ENCODE measurements around the gene SHC1. TPM values are rescaled to one million over a fixed set of nuclear protein-coding genes. Genes with fewer than 3 reads are reported as not detected.

The SHC1 gene
- polyA plus RNA-seq, 1 of the 3 experiments (the other 2 are of a cell fraction) = 338 TPM

DNA sequence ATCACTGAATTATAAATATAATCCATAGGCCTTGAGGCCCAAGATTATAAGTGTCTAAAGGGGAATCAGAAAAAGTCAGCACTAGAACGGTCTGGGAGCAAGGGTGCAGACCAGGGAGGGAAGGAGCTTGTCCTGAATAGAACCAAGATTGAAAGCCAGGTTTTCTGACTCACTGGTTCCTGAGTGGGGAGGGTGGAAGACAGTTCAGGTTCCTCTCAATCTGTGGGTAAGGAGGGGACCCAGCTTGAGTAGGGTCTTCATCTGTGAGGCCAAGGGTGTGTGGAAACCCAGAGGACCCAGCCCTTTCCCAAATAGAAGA is 23.7 kb upstream of the SHC1 start:
- H3F3A ChIP-seq (replicated peaks; ENCODE audit: insufficient read depth) = peaks cover 8% of the 10 kb centered on the region
- H2AFZ ChIP-seq (ENCODE audit: low read depth) = no peak overlapping the region
- DNase-seq = no peak
- H3K27ac ChIP-seq (ENCODE audit: low read depth in 2 of 2, low read length in 1 of 2) = no peak overlapping the region; a peak in 1 of 4 replicates
- H4K20me1 ChIP-seq (ENCODE audit: insufficient read depth) = no peaks in the 10 kb centered on the region
- H3K9me3 ChIP-seq = no peaks in the 10 kb centered on the region
- ChIA-PET CTCF (interaction anchor here (0.5 to 14.0 kb wide), 13 partner anchors 10 to 179 kb away, joined by 3 to 640 read pairs (median 4); partner anchors contain the start of genes ADAM15, CKS1B, FLAD1 and KRTCAP2), POLR2A (interaction anchor here (0.6 to 3.9 kb wide), 8 partner anchors 11 to 156 kb away, joined by 3 to 22 read pairs (median 8); partner anchors contain the start of genes CKS1B, FLAD1, PBXIP1 and SHC1)
- H3K9ac ChIP-seq = no peak overlapping the region
- no peaks in the 10 kb centered on the region for H3K9me2 ChIP-seq
- no peaks in the 10 kb centered on the region for H3K79me2 ChIP-seq (ENCODE audit: insufficient read depth)
- TF ChIP-seq RAD21 (IDR thresholded peaks at IDR 0.05; ENCODE audit: low read length) = no peak
- TF ChIP-seq MXI1 (IDR thresholded peaks at IDR 0.05; ENCODE audit: low read depth, low read length) = no peak
- TF ChIP-seq, protein P1, sequence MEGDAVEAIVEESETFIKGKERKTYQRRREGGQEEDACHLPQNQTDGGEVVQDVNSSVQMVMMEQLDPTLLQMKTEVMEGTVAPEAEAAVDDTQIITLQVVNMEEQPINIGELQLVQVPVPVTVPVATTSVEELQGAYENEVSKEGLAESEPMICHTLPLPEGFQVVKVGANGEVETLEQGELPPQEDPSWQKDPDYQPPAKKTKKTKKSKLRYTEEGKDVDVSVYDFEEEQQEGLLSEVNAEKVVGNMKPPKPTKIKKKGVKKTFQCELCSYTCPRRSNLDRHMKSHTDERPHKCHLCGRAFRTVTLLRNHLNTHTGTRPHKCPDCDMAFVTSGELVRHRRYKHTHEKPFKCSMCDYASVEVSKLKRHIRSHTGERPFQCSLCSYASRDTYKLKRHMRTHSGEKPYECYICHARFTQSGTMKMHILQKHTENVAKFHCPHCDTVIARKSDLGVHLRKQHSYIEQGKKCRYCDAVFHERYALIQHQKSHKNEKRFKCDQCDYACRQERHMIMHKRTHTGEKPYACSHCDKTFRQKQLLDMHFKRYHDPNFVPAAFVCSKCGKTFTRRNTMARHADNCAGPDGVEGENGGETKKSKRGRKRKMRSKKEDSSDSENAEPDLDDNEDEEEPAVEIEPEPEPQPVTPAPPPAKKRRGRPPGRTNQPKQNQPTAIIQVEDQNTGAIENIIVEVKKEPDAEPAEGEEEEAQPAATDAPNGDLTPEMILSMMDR (IDR thresholded peaks at IDR 0.05) = no peak
- no peak for TF ChIP-seq SMC3 (IDR thresholded peaks at IDR 0.05; ENCODE audit: low read depth, low read length)
- no peak for TF ChIP-seq TAF1 (IDR thresholded peaks at IDR 0.05; ENCODE audit: borderline replicate concordance, low read depth, low read length)
- no peak for TF ChIP-seq NFIC (IDR thresholded peaks at IDR 0.05; ENCODE audit: borderline replicate concordance)
- TF ChIP-seq, protein P2, sequence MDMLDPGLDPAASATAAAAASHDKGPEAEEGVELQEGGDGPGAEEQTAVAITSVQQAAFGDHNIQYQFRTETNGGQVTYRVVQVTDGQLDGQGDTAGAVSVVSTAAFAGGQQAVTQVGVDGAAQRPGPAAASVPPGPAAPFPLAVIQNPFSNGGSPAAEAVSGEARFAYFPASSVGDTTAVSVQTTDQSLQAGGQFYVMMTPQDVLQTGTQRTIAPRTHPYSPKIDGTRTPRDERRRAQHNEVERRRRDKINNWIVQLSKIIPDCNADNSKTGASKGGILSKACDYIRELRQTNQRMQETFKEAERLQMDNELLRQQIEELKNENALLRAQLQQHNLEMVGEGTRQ (IDR thresholded peaks at IDR 0.05; ENCODE audit: borderline replicate concordance, low read depth, low read length) = no peak
- no peak for TF ChIP-seq YY1 (IDR thresholded peaks at IDR 0.05; ENCODE audit: low read depth)
- peaks cover 7 to 24% of the 10 kb centered on the region in 2 experiments for H3K4me1 ChIP-seq (ENCODE audit: control insufficient read depth in 1 of 2, insufficient read depth in 2 of 2, low read depth in 1 of 2, low read length in 1 of 2)
- no peak overlapping the region for H3K4me3 ChIP-seq (ENCODE audit: low read depth in 2 of 2, low read length in 1 of 2)
- H3K27me3 ChIP-seq (ENCODE audit: insufficient read depth) = no peaks in the 10 kb centered on the region
- 95% methylated on average over 1 of the region's 1 CpG for WGBS (ENCODE audit: low lambda C conversion rate)
- H3K4me2 ChIP-seq = no peak overlapping the region
- H3K36me3 ChIP-seq (replicated peaks in 1 of 2; ENCODE audit: control insufficient read depth in 1 of 2, insufficient read depth in 2 of 2, low read length in 1 of 2) = peaks cover 11 to 14% of the 10 kb centered on the region in 2 experiments

DNA sequence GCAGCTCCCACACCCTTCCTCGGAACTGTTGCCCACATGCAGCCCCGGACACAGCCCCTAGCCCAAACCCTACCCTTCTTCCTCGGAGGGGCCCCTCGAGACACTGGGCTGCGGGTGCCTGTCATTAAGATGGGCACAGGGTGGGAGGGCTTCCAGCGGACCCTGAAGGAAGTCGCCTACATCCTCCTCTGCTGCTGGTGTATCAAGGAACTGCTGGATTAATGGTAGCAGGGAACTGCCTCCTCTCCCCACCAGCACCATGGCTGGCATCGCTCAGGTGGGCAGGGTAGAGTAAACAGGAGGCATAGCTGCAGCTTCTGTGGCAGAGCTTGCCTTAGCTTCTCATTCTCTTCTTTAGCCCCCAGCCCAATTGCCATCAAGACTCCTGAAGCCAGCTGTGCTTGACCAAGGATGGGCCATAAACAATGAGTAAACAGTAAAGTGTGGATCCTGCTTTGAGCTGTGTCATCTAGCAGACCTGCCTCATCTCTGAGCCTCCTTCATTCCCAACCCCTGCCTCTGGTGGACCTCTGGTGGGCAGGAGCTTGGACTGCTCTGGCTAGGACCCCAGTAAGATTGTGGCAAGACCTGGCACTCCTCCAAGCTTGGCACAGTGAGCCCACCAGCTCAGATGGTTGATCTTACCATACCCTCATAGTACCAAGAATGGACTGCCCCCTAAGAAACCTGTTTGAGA is 23.2 kb upstream of the SHC1 start, which contains the start of gene LENEP:
TSS of gene LENEP (plus strand) at position 15 of the 697 bp plus-strand sequence. CDS start at position 37, 22 bp downstream.
- WGBS (ENCODE audit: low lambda C conversion rate) = 67% methylated on average over 3 of the region's 8 CpGs
- H3K4me1 ChIP-seq (ENCODE audit: control insufficient read depth in 1 of 2, insufficient read depth in 2 of 2, low read depth in 1 of 2, low read length in 1 of 2) = peaks cover 3 to 23% of the 10 kb centered on the region in 2 experiments
- peak; percentile 9 for DNase-seq
- H3K9me2 ChIP-seq = no peaks in the 10 kb centered on the region
- H3K9me3 ChIP-seq = no peaks in the 10 kb centered on the region
- peaks cover 16 to 19% of the 10 kb centered on the region in 2 experiments for H3K36me3 ChIP-seq (replicated peaks in 1 of 2; ENCODE audit: control insufficient read depth in 1 of 2, insufficient read depth in 2 of 2, low read length in 1 of 2)
- H3K27me3 ChIP-seq (ENCODE audit: insufficient read depth) = no peaks in the 10 kb centered on the region
- ChIA-PET POLR2A (interaction anchor here (0.7 to 3.9 kb wide), 10 partner anchors 10 to 513 kb away, joined by 3 to 22 read pairs (median 4); partner anchors contain the start of genes ADAM15, CKS1B, FLAD1 and PBXIP1), CTCF (interaction anchor here (0.8 to 14.0 kb wide), 15 partner anchors 10 to 179 kb away, joined by 3 to 640 read pairs (median 4); partner anchors contain the start of genes ADAM15, CKS1B, FLAD1 and KRTCAP2)
- peak within 1 kb of the TSS; percentile 14 to 43; a peak in 2 of 4 replicates for H3K27ac ChIP-seq (ENCODE audit: low read depth in 2 of 2, low read length in 1 of 2)
- peaks cover 5% of the 10 kb centered on the region; the same call in 1 of the 2 replicates for H3K79me2 ChIP-seq (ENCODE audit: insufficient read depth)
- peaks cover 4% of the 10 kb centered on the region for H3F3A ChIP-seq (replicated peaks; ENCODE audit: insufficient read depth)
- H4K20me1 ChIP-seq (ENCODE audit: insufficient read depth) = no peaks in the 10 kb centered on the region
- H3K4me2 ChIP-seq = no peak within 1 kb of the TSS
- no peak for TF ChIP-seq RAD21 (IDR thresholded peaks at IDR 0.05; ENCODE audit: low read length)
- TF ChIP-seq, protein P1 (IDR thresholded peaks at IDR 0.05) = no peak
- TF ChIP-seq NFIC (IDR thresholded peaks at IDR 0.05; ENCODE audit: borderline replicate concordance) = no peak
- TF ChIP-seq CHD2 (IDR thresholded peaks at IDR 0.05; ENCODE audit: low read length, partially characterized antibody) = no peak
- TF ChIP-seq EZH2phosphoT487 (IDR thresholded peaks at IDR 0.05; ENCODE audit: borderline replicate concordance, low read depth) = no peak
- no peak for TF ChIP-seq GATA2 (CRISPR knock-in tag; IDR thresholded peaks at IDR 0.05)
- TF ChIP-seq, protein P3, sequence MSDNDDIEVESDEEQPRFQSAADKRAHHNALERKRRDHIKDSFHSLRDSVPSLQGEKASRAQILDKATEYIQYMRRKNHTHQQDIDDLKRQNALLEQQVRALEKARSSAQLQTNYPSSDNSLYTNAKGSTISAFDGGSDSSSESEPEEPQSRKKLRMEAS (IDR thresholded peaks at IDR 0.05; ENCODE audit: low read depth) = no peak
- no peak for TF ChIP-seq FOSL2 (IDR thresholded peaks at IDR 0.05; ENCODE audit: borderline replicate concordance, low read depth)
- no peak for TF ChIP-seq MXI1 (IDR thresholded peaks at IDR 0.05; ENCODE audit: low read depth, low read length)
- no peak for TF ChIP-seq JUND (IDR thresholded peaks at IDR 0.05)
- no peak for TF ChIP-seq GABPA (IDR thresholded peaks at IDR 0.05; ENCODE audit: low read depth)
- TF ChIP-seq, protein P4, sequence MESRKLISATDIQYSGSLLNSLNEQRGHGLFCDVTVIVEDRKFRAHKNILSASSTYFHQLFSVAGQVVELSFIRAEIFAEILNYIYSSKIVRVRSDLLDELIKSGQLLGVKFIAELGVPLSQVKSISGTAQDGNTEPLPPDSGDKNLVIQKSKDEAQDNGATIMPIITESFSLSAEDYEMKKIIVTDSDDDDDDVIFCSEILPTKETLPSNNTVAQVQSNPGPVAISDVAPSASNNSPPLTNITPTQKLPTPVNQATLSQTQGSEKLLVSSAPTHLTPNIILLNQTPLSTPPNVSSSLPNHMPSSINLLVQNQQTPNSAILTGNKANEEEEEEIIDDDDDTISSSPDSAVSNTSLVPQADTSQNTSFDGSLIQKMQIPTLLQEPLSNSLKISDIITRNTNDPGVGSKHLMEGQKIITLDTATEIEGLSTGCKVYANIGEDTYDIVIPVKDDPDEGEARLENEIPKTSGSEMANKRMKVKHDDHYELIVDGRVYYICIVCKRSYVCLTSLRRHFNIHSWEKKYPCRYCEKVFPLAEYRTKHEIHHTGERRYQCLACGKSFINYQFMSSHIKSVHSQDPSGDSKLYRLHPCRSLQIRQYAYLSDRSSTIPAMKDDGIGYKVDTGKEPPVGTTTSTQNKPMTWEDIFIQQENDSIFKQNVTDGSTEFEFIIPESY (IDR thresholded peaks at IDR 0.05; ENCODE audit: borderline replicate concordance, low read depth) = no peak
- TF ChIP-seq TEAD4 (IDR thresholded peaks at IDR 0.05; ENCODE audit: borderline replicate concordance, insufficient read depth) = no peak
- no peak for TF ChIP-seq YY1 (IDR thresholded peaks at IDR 0.05; ENCODE audit: low read depth)
- no peak for TF ChIP-seq POLR2AphosphoS5 (IDR thresholded peaks at IDR 0.05; ENCODE audit: low read depth, low read length)
- H2AFZ ChIP-seq (ENCODE audit: low read depth) = no peak within 1 kb of the TSS
- H3K9ac ChIP-seq = no peak within 1 kb of the TSS
- no peak within 1 kb of the TSS for H3K4me3 ChIP-seq (ENCODE audit: low read depth in 2 of 2, low read length in 1 of 2)

Measured in SK-N-SH (cell line).